ENCODE results near the gene RARB.

RARB gene

DNA sequence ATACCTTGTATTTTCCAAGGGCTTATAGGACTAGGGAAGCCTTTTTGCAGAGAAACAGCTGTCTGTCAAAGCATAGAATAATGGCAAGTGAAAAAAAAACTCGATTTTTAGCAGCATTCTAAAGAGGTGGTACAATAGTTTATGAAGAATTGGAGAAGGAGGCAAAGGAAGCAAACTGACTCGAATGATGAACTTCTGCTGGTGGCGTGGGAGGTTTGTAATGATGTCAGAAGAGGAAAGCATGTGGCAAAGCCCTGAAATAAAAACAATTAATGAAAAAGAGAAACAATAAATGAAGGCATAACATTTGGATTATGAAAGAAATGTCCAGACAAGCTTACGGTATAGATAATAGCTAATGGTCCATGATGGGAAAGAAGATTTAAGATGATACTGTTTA is 77.5 kb downstream of the RARB start:
- DNase-seq (ENCODE audit: extremely low read depth, low read depth) = no peak
- TF ChIP-seq, protein P1, sequence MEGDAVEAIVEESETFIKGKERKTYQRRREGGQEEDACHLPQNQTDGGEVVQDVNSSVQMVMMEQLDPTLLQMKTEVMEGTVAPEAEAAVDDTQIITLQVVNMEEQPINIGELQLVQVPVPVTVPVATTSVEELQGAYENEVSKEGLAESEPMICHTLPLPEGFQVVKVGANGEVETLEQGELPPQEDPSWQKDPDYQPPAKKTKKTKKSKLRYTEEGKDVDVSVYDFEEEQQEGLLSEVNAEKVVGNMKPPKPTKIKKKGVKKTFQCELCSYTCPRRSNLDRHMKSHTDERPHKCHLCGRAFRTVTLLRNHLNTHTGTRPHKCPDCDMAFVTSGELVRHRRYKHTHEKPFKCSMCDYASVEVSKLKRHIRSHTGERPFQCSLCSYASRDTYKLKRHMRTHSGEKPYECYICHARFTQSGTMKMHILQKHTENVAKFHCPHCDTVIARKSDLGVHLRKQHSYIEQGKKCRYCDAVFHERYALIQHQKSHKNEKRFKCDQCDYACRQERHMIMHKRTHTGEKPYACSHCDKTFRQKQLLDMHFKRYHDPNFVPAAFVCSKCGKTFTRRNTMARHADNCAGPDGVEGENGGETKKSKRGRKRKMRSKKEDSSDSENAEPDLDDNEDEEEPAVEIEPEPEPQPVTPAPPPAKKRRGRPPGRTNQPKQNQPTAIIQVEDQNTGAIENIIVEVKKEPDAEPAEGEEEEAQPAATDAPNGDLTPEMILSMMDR (IDR thresholded peaks at IDR 0.05; ENCODE audit: low read depth, low read length, missing control alignments) = no peak
- no peak overlapping the region for H3K4me3 ChIP-seq (replicated peaks; ENCODE audit: low read depth, low read length)

DNA sequence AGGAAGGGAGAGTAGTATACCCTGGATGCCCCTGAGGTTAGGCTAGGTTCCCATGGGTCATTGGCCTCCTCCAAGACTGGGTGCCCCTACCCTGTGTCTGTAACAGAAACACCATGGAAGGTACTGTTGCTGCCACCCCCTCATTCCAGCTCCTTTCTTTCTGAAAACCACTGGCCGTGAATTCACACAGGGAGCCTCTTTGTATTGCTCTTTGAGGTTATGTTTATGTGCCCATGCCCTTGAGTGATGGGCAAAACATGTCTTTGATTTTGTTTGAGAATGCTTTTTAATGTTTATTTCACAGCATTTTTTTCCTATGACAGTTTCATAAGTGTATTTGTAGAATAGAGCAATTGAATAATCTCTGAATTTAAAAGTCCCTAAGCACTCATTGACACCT is 79.7 kb downstream of the RARB start:
- no peak overlapping the region for H3K4me3 ChIP-seq (replicated peaks; ENCODE audit: low read depth, low read length)

DNA sequence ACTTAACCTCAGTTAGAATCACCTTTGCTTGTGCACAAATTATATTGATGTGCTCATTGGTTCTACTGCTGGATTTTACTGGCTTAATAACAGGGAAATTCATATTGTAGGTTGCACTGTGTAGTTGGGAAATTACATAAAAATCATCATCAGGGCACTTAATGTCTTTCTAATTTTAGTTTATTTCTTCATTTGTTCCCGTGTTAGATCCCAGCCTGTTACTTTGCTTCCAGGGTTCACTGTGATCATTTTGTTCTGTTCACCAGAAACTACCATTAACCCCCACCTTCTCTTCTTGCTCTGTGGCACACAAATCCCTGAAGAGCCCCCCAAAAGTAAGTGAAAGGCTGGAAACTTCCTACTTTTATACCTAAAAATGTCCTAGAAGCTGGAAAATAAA is 80.4 kb downstream of the RARB start:
- no peak overlapping the region for H3K4me3 ChIP-seq (replicated peaks; ENCODE audit: low read depth, low read length)
- TF ChIP-seq, protein P1 (IDR thresholded peaks at IDR 0.05; ENCODE audit: low read depth, low read length, missing control alignments) = no peak
- DNase-seq (ENCODE audit: extremely low read depth, low read depth) = no peak

More for the DNA sequence above, 79.7 kb downstream of the RARB start:
- TF ChIP-seq, protein P1 (IDR thresholded peaks at IDR 0.05; ENCODE audit: low read depth, low read length, missing control alignments) = no peak
- DNase-seq (ENCODE audit: extremely low read depth, low read depth) = no peak

DNA sequence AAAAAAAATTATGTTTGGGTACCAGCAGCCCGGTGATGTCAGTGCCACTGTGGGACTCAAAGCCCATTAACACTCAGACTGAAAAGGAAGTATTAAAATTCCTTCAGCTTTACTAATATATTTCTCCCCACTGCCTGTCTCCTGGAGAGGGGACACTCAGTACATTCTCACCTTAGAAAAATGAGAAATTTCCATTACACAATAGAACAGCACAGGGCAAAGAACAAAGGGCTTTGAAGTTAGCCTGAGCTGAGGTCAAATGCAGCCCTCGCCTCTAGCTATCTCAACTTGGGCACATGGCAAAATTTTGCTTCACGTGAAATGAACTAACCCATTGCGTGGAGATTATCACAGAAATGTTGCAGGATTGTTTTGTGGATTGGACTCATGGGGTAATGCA is 80.8 kb downstream of the RARB start:
- peak; percentile 27 for DNase-seq (ENCODE audit: extremely low read depth, low read depth)
- TF ChIP-seq, protein P1 (IDR thresholded peaks at IDR 0.05; ENCODE audit: low read depth, low read length, missing control alignments) = no peak
- no peak overlapping the region for H3K4me3 ChIP-seq (replicated peaks; ENCODE audit: low read depth, low read length)

DNA sequence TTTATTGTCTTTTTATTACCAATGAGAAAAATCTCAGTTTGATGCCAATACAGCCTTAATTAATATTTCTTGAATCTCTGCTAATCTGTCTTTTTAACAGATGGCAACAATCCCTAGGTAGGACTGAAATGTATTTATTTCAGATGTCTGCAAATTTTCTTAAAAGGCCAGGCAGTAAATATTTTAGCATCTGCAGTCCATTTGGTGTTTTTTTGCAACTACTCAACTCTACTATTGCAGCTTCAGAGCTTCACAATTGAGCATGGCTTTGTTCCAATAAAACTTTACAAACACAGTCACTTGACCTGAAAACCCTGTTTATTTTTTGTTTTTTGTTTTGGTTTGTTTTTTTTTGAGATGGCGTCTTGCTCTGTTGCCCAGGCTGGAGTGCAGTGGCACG is 82.7 kb downstream of the RARB start:
- no peak overlapping the region for H3K4me3 ChIP-seq (replicated peaks; ENCODE audit: low read depth, low read length)
- TF ChIP-seq, protein P1 (IDR thresholded peaks at IDR 0.05; ENCODE audit: low read depth, low read length, missing control alignments) = no peak
- DNase-seq (ENCODE audit: extremely low read depth, low read depth) = no peak

DNA sequence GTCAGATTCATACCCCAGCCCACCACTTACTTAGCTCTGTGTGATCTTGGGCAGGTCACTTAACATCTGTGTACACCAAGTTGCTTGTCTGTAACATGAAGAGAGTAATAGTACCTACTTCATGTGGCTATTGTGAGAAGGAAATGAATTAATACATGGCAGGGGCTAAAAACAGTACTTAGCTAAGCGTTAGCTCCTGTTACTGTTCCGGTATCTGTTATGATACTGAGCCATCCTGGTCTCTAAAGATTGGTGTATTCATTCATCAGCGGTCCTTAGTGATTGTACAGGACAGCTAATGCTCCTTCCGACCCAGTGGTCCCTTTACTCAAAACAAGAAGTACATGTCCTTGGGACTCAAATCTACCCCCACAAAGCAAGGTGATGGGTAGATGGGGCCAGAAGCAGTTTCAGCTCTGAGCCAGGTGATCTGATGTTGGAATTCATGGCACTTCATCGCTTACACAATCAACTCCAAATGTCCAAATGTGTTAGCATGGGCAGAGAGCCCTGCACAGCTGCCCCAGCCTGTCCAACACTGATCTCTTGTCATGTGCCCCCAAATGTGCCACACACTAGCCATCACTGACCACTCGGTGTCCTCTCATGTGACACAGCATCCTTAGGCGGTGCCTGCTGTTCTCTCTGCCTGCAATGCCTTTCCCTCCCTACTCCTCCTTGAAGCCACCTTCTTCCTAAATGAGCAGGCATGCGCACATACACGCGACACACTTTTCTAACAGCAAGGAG is 84.1 kb downstream of the RARB start:
- no peak for DNase-seq (ENCODE audit: extremely low read depth, low read depth)
- H3K4me3 ChIP-seq (replicated peaks; ENCODE audit: low read depth, low read length) = no peak overlapping the region
- TF ChIP-seq, protein P1 (IDR thresholded peaks at IDR 0.05; ENCODE audit: low read depth, low read length, missing control alignments) = no peak

Measured in HFF-Myc (cell line).